ENCODE measurements around the gene PPEF1. TPM values are rescaled to one million over a fixed set of nuclear protein-coding genes. Genes with fewer than 3 reads are reported as not detected.

Gene PPEF1
- total RNA-seq, 1 donor from 2014 or later = not detected

DNA sequence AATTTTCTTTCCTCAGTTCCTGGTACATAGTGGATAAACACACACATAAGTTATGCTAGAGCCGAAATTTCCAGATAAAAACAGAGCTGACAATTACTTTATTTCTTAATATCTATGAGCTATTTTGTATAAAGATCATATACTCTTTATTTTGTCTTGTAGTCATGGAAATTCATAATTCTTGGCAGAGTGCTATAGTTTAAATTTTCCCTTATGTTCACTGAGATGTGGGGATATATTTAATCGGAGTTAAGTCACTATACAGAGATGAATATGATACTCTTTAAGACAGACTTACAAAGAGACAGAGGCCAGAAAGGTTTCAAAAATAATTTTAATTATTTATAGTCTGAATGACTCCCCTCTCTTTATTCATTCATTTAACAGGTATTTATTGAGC lies 89.7 kb downstream of the PPEF1 start:
- no peak for TF ChIP-seq CTCF (IDR thresholded peaks at IDR 0.05; ENCODE audit: unreplicated experiment)
- Mint-ChIP-seq H3K9me3 (ENCODE audit: unreplicated experiment) (no peaks in the 10 kb centered on the region), H3K36me3 (ENCODE audit: low read depth, unreplicated experiment) (no peaks in the 10 kb centered on the region), H3K27ac (ENCODE audit: unreplicated experiment) (no peak overlapping the region), H3K27me3 (ENCODE audit: unreplicated experiment) (no peaks in the 10 kb centered on the region), H3K4me3 (ENCODE audit: unreplicated experiment) (no peak overlapping the region), H3K4me1 (ENCODE audit: unreplicated experiment) (peaks cover 13% of the 10 kb centered on the region)
- DNase-seq (ENCODE audit: low spot score) = no peak

DNA sequence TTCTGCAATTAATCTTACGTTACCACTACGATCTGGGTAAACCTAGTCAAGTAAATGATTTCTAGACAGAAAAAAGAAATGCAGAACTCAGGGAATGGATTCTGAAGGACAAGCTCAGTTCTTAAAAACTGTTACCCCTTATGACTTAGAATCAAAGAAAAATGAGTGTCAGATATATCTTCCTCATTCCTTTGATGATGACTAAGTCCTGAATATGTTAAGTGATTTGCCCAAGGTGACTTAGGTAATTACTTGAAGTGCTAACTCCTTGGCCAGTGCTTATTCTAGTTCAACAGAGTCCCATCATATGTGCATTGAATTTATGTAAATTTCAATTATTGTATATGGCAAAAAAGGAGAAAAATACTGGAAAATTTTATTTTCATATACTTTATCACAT lies 92.5 kb downstream of the PPEF1 start:
- H3K4me3 Mint-ChIP-seq (ENCODE audit: unreplicated experiment) = no peak overlapping the region
- TF ChIP-seq CTCF (IDR thresholded peaks at IDR 0.05; ENCODE audit: unreplicated experiment) = no peak
- no peaks in the 10 kb centered on the region for H3K36me3 Mint-ChIP-seq (ENCODE audit: low read depth, unreplicated experiment)
- H3K9me3 Mint-ChIP-seq (ENCODE audit: unreplicated experiment) = no peaks in the 10 kb centered on the region
- no peaks in the 10 kb centered on the region for H3K4me1 Mint-ChIP-seq (ENCODE audit: unreplicated experiment)
- H3K27me3 Mint-ChIP-seq (ENCODE audit: unreplicated experiment) = no peaks in the 10 kb centered on the region
- no peak overlapping the region for H3K27ac Mint-ChIP-seq (ENCODE audit: unreplicated experiment)
- DNase-seq (ENCODE audit: low spot score) = no peak

- no peak overlapping the region for H3K4me3 Mint-ChIP-seq (ENCODE audit: unreplicated experiment)
- DNase-seq (ENCODE audit: low spot score) = no peak
- no peaks in the 10 kb centered on the region for H3K9me3 Mint-ChIP-seq (ENCODE audit: unreplicated experiment)
- no peak for TF ChIP-seq CTCF (IDR thresholded peaks at IDR 0.05; ENCODE audit: unreplicated experiment)
- no peak overlapping the region for H3K27ac Mint-ChIP-seq (ENCODE audit: unreplicated experiment)
- H3K4me1 Mint-ChIP-seq (ENCODE audit: unreplicated experiment) = no peaks in the 10 kb centered on the region
- H3K27me3 Mint-ChIP-seq (ENCODE audit: unreplicated experiment) = no peaks in the 10 kb centered on the region
- no peaks in the 10 kb centered on the region for H3K36me3 Mint-ChIP-seq (ENCODE audit: low read depth, unreplicated experiment)
These were observed 102.2 kb downstream of the PPEF1 start for GRCh38 chrX:18809641-18810040.

GRCh38 chrX:18810416-18810815 lies 103.0 kb downstream of the PPEF1 start:
- no peak for TF ChIP-seq CTCF (IDR thresholded peaks at IDR 0.05; ENCODE audit: unreplicated experiment)
- no peaks in the 10 kb centered on the region for H3K4me1 Mint-ChIP-seq (ENCODE audit: unreplicated experiment)
- no peak for DNase-seq (ENCODE audit: low spot score)
- H3K4me3 Mint-ChIP-seq (ENCODE audit: unreplicated experiment) = no peak overlapping the region
- H3K9me3 Mint-ChIP-seq (ENCODE audit: unreplicated experiment) = no peaks in the 10 kb centered on the region
- no peak overlapping the region for H3K27ac Mint-ChIP-seq (ENCODE audit: unreplicated experiment)
- no peaks in the 10 kb centered on the region for H3K27me3 Mint-ChIP-seq (ENCODE audit: unreplicated experiment)
- no peaks in the 10 kb centered on the region for H3K36me3 Mint-ChIP-seq (ENCODE audit: low read depth, unreplicated experiment)

- no peak overlapping the region for H3K27ac Mint-ChIP-seq (ENCODE audit: unreplicated experiment)
- DNase-seq (ENCODE audit: low spot score) = no peak
- no peaks in the 10 kb centered on the region for H3K36me3 Mint-ChIP-seq (ENCODE audit: low read depth, unreplicated experiment)
- no peaks in the 10 kb centered on the region for H3K4me1 Mint-ChIP-seq (ENCODE audit: unreplicated experiment)
- no peaks in the 10 kb centered on the region for H3K27me3 Mint-ChIP-seq (ENCODE audit: unreplicated experiment)
- no peak for TF ChIP-seq CTCF (IDR thresholded peaks at IDR 0.05; ENCODE audit: unreplicated experiment)
- no peaks in the 10 kb centered on the region for H3K9me3 Mint-ChIP-seq (ENCODE audit: unreplicated experiment)
- H3K4me3 Mint-ChIP-seq (ENCODE audit: unreplicated experiment) = no peak overlapping the region
These were observed 117.9 kb downstream of the PPEF1 start for GRCh38 chrX:18825375-18825774.

Data from endothelial cell (in vitro differentiated cells).